Inferior parietal cortex (tissue), 1 donor: Measurements from ENCODE around the gene DNAH6.
"Not testable (repeated sequence)": the region's sequence is repeated elsewhere in the genome, so short reads cannot be mapped to it uniquely, and the experiment has no call there.

Source experiments
- DNase-seq: peaks from one replicate; pipeline ENCODE4 v3.0.0-alpha.2; 2016; ENCODE audit errors: extremely low spot score

Gene DNAH6

DNA sequence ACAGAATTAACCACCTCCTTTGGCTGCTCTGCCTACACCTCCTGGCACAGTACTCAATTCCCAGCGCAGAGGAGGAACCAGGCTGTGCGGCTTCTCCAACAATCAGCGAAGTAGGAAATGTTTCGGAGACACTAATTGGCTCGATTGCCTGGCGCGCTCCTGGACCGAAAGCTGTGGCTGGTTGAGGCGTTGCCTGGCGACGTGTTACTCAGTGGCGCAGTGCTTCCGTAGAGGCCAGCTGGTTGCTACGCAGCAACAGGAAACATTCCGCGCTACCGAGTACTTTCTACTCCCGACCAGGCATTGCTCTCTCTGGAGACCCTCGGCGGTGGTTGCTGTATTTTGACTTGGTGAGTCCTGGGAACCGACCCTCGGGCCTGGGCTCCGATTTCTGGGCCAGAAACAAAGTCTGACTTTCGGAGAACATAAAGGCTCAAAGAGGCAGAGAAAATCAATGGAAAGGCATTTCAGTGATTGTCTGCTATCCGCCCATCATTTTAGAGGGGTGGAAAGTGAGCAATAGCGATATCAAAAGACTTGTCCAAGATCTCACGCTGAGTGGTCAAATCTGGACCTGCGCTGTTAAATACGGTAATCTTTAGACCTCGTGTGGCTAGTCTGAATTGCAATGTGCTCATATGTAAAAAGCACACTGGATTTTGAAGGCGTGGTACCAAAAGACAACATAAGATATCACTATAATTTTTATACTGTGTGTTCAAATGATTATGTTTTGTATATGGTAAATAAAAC is at the start of gene DNAH6:
TSS of gene DNAH6 (plus strand) at position 265 of the 753 bp plus-strand sequence. CDS start 1,329 bp downstream, outside the sequence.
- peak; percentile 87 for DNase-seq

DNA sequence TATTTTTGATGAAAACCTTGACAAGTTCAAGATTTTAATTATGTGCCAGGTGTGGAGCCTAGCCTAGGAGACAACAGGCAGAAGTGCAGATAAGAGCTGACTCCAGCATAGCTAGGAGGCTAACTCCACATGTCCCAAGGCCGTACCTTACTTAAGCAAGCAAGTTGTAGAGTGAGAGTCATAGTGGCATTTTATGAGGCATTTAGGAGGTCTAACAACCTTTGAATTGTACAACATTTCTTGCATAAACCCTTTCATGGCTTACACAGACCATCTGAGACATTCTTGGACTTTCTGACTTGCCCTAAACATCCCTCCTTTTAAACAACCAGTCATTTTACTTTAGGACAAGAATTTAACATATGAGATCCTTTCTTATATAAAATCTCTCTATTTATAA is 48.9 kb upstream of the DNAH6 start:
- DNase-seq, result no peak

DNA sequence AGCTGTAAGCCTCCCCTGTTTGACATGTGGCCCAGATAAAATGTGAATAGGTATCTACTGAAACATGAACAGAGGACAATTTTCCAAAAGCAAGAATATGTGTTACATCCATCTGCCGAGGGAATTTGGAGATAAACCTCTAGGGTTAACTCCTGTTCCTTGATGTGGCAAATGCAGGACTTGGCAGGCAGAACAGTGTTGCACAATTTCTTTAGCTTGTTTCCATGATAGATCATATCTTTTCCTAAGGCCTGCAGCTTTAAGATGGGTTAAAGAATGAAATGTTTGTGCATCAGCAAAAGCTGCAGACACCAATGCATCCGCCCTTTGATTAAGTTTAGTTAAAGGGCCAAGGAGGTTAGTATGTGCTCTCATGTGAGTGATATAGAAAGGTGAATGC is 43.9 kb upstream of the DNAH6 start:
- not testable (repeated sequence) for DNase-seq

GRCh38 chr2:84472856-84473565 is 43.3 kb upstream of the DNAH6 start:
- DNase-seq, result no peak

DNA sequence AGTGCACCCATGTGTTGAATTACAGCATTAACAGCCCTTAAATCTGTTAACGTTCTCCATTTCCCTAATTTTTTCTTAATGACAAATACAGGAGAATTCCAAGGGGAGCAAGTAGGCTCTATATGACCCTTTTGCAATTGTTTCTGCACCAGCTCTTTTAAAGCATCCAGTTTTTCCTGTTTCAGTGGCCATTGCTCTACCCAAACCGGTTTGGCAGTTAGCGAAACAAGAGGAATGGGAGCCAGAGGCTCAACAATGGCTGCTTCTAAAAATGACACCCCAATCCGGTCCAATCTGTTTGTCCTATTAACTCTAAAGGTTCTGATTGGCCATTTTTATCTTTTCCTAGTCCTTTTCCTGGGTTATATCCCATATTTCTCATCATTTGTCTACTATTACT is 42.1 kb upstream of the DNAH6 start:
- DNase-seq, result no peak

- no peak for DNase-seq
These were observed 38.4 kb upstream of the DNAH6 start for GRCh38 chr2:84477886-84478285.

GRCh38 chr2:84478867-84479266 is 37.4 kb upstream of the DNAH6 start:
- no peak for DNase-seq

- no peak for DNase-seq
These were observed 34.6 kb upstream of the DNAH6 start for GRCh38 chr2:84481702-84482101.

- DNase-seq, result peak; percentile 36
These were observed 33.7 kb upstream of the DNAH6 start for GRCh38 chr2:84482603-84483002.

- DNase-seq, result no peak
These were observed 33.0 kb upstream of the DNAH6 start for GRCh38 chr2:84483320-84483719.

DNA sequence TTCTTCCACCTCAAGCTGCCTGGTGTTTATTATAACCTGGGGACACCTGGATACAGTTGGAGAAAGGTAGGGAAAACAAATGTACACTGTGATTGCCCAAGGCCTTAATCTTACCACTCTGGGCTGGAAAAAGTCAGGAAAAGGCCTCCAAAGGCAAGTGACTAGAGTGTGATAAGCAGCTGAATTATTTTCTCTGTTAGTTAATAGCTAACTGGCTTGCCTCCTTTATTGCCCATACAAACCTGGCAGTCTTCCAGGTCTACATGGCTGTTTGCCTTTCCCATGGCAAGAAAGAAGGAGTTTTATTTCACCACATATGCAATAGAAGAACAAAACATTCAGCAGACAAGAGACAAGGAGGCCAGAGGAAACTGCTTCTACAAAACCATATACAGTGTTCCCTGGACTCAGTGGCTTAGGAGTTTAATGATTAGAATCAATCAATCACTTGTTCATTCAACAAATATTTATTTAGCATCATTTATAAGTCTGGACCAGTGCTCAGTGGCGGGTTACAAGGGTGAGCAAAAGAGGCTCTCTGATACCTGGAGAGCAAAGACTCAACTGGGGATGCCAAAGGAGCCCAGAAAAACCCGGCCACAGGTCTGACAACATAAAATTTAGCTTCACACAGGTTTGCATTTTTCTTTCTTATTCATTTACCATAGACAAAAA is 29.7 kb upstream of the DNAH6 start:
- no peak for DNase-seq

DNA sequence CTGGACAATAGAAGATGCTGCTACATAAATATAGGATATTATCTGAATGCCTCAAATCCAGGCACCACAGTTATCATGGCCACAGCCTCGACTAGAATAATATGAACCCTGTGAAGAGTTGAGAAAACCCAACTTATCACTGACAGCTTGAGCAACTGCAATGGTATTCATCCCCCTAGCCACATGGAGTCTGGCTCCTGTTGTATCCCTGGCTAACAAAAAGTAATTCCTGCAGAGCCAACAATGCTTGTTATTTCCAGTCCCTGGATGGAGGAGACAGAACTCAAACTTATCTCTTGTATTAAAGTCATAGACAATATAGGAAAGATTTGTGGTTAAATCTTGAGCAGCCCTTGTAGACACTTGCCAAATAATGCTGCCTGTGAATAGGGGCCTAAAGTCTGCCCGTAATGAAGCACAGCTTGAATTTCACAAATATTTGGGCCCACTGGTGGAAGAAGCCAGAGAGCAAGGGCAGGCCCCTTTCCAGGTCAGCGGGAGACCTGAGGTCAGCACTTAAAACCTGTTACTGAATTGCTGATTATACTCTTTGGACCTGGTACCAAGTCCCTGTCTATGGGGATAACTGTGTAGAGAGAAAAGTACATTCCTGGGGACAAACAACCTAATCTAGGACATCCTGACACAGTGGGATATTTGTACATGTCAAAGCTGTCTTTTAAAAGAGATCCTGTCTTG is 28.9 kb upstream of the DNAH6 start:
- DNase-seq, result no peak

GRCh38 chr2:84491256-84491655 is 25.0 kb upstream of the DNAH6 start:
- no peak for DNase-seq

GRCh38 chr2:84491741-84492140 is 24.6 kb upstream of the DNAH6 start:
- no peak for DNase-seq

GRCh38 chr2:84492571-84492970 is 23.7 kb upstream of the DNAH6 start:
- DNase-seq, result no peak

GRCh38 chr2:84493514-84493913 is 22.8 kb upstream of the DNAH6 start:
- no peak for DNase-seq

- no peak for DNase-seq
These were observed 22.2 kb upstream of the DNAH6 start for GRCh38 chr2:84494070-84494469.

DNA sequence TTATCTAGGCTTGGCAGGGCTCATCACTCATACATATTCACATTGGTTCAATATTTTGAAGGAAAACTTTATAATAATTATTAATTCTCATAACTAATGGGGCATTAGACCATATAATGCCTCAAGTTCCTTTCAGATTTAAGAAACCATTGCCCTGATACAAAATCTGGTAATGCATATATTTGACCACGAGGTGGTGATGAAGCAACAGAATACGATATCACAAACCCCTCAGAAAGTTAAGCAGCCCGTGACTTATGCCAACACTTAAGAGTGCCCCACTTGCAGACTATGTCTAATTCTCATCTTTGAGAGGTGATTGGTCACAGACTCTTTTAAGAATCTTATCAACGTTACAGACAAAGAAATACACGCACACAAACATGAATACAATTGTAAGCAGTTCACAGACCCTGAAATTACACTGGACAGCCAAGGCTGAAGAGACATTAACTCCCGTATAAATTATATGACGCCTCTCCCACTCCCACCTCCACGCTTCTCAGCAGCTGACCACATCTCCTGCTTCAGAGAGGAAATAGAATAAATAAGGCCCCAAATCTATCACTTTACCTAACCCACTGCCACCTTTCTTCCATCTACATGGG is 20.7 kb upstream of the DNAH6 start:
- DNase-seq, result peak; percentile 81

- no peak for DNase-seq
These were observed 19.9 kb upstream of the DNAH6 start for GRCh38 chr2:84496386-84496785.

DNA sequence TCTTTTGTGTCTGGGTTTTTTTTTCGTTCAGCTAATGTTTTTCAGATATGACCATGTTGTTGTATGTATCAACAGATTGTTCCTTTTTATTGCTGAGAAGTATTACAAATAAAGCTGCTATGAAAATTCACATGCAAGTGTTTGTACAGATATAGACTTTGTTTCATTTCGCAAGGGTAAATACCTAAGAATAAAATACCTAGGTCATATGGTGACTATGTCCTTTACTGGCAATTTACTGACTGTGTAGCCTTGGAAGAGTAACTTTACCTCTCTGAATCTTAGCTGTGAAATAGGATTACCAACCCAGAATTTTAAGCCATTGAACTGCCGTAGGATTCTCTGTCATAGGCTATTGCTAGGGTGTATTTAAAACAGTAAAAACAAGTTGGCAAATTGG is 19.0 kb upstream of the DNAH6 start:
- DNase-seq, result no peak

DNA sequence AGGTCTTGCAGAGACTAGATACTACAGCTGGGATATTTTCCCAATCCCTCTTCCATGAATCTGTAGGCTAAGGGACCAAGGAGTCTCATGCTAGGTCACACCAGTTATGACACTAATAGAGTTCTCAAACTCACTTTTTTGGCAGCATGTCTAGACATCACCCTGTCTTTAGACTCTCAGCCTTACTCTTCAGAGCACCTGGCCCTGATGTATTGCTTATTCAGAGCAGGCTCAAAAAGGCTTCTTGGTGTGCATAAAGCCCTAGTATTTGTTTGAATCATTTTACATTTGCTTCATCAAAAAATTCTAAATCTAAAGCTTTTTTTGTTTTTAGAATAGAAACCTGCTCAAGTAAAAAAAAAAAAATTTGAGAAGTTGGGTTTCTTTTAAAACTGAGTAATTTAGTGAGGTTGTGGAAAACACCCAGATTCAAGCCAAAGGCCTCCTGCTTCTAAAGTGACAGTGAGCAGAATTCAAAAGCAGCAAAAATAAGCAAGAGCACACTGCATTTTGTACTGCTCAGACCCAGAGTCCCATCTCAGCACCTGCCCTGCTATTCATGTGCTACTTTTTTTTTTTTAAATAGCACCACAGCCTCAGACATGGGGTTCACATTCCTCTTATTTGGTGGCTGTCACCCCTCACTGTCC is 18.0 kb upstream of the DNAH6 start:
- no peak for DNase-seq
